ENCODE results near the gene CAMK1D. TPM values are rescaled to one million over a fixed set of nuclear protein-coding genes. Genes with fewer than 3 reads are reported as not detected.

CAMK1D gene
- polyA plus RNA-seq, 1 experiment = 1.1 TPM

DNA sequence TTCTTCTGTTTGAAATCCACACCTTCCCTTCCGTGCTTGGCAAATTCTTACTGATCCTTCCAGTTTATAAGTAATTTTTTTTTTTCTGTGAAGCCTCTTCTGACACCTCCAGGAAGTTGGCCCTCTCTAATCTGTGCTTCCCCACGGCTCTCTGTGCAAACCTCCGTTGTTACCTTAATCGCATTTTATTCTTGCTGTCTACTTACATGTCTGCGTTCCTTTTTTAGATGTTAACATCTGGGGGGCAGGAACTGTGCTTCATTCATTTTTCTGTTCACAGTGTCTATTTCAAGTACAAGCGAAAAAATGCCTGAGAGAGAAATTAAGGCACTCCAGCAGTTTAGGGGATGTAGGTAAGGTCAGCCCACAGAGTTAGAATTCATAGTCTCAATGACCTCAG is 8.4 kb upstream of the CAMK1D start:
- CTCF ChIA-PET = no interaction called here
- no peak overlapping the region for H3K4me3 ChIP-seq (ENCODE audit: low read depth, low read length)
- no peak for DNase-seq (ENCODE audit: low read depth)
- POLR2A ChIA-PET = no interaction called here
- no peaks in the 10 kb centered on the region for H3K27me3 ChIP-seq (ENCODE audit: control insufficient read depth, insufficient read depth, low read length)
- TF ChIP-seq, protein P1, sequence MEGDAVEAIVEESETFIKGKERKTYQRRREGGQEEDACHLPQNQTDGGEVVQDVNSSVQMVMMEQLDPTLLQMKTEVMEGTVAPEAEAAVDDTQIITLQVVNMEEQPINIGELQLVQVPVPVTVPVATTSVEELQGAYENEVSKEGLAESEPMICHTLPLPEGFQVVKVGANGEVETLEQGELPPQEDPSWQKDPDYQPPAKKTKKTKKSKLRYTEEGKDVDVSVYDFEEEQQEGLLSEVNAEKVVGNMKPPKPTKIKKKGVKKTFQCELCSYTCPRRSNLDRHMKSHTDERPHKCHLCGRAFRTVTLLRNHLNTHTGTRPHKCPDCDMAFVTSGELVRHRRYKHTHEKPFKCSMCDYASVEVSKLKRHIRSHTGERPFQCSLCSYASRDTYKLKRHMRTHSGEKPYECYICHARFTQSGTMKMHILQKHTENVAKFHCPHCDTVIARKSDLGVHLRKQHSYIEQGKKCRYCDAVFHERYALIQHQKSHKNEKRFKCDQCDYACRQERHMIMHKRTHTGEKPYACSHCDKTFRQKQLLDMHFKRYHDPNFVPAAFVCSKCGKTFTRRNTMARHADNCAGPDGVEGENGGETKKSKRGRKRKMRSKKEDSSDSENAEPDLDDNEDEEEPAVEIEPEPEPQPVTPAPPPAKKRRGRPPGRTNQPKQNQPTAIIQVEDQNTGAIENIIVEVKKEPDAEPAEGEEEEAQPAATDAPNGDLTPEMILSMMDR (IDR thresholded peaks at IDR 0.05; ENCODE audit: insufficient read depth, low read depth, low read length) = no peak
- no peaks in the 10 kb centered on the region for H3K36me3 ChIP-seq (ENCODE audit: control insufficient read depth, insufficient read depth, low read length)

DNA sequence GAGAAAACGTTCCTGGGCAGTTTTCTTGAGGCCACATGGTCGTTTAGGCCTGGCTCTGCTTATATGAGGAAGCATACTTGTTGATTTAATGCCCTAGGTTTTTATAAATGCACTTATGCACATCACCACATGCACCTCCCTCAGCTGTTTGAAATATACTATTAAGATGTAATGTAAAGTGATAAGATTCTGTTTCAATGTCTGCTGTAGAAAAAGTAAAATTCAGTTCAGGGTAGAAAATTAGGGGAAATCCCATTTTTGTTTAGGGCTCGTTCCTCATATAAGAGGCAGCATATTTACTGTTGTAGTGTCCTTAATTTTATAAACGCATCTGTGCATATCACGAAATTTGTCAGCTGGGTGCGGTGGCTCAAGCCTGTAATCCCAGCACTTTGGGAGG is 7.8 kb upstream of the CAMK1D start:
- Histone ChIP-seq H3K36me3 (ENCODE audit: control insufficient read depth, insufficient read depth, low read length) (no peaks in the 10 kb centered on the region), H3K27me3 (ENCODE audit: control insufficient read depth, insufficient read depth, low read length) (no peaks in the 10 kb centered on the region), H3K4me3 (ENCODE audit: low read depth, low read length) (no peak overlapping the region)
- DNase-seq (ENCODE audit: low read depth) = no peak
- TF ChIP-seq, protein P1 (IDR thresholded peaks at IDR 0.05; ENCODE audit: insufficient read depth, low read depth, low read length) = no peak
- ChIA-PET POLR2A (no interaction called here), CTCF (no interaction called here)

DNA sequence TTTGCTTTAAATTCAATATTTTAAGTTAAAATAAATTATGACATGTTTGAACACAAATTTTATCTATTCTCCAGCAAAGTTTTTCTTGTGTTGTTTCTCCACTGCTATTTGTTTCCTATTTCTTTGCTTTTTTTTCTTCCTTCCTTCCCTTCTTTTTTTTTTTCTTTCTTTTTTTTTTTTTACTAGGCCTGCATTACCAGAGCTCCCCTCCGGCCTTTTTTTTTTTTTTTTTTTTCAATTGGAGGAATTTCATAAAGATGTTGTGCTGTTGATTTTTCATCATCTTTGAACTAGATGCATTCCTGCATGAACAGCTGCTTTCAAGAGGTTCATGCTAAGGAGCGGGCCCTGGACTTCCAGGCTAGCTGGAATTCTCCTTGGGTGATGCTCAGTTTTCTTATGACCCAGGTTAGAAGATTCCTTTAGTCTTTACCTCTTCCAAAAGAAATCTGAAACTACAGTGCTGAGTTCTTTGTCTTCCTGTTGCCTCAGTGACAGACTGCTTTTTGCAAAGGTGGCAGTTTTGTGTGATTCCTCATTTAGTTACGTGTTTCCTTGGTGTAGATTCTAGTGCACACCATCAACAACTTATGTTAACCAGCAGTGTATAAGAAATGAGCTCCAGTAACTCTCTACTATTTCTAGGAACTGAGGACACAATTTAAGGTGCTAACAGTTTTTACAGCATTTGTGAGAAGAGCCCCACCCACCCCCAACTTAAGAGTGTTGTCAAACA is 4.8 kb upstream of the CAMK1D start:
- H3K36me3 ChIP-seq (ENCODE audit: control insufficient read depth, insufficient read depth, low read length) = no peaks in the 10 kb centered on the region
- TF ChIP-seq, protein P1 (IDR thresholded peaks at IDR 0.05; ENCODE audit: insufficient read depth, low read depth, low read length) = no peak
- no peak overlapping the region for H3K4me3 ChIP-seq (ENCODE audit: low read depth, low read length)
- no peak for DNase-seq (ENCODE audit: low read depth)
- CTCF ChIA-PET = no interaction called here
- POLR2A ChIA-PET = no interaction called here
- no peaks in the 10 kb centered on the region; the same call in 1 of the 2 replicates for H3K27me3 ChIP-seq (ENCODE audit: control insufficient read depth, insufficient read depth, low read length)

DNA sequence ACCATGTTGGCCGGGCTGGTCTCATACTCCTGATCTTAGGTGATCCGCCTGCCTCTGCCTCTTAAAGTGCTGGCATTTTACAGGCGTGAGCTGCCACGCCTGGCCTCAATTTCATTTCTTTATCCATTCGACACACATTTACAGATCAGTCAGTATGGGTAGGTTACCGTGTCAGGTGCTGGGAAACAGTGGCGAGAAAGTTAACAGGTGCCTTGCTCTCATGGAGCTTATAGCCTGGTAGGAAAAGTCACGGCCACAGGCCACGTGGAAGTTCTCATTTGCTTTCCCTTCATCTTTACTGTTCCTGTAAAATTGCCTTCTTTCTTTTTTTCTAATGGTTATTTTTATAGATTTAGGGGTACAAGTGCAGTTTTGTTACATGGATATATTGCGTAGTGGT is 2.6 kb upstream of the CAMK1D start:
- H3K4me3 ChIP-seq (ENCODE audit: low read depth, low read length) = no peak overlapping the region
- TF ChIP-seq, protein P1 (IDR thresholded peaks at IDR 0.05; ENCODE audit: insufficient read depth, low read depth, low read length) = no peak
- CTCF ChIA-PET = interaction anchor here (1.4 kb wide), 1 partner anchor 364 kb away, joined by 5 read pairs; no protein-coding TSS in a partner anchor
- POLR2A ChIA-PET = no interaction called here
- peaks cover 13% of the 10 kb centered on the region for H3K27me3 ChIP-seq (ENCODE audit: control insufficient read depth, insufficient read depth, low read length)
- no peaks in the 10 kb centered on the region for H3K36me3 ChIP-seq (ENCODE audit: control insufficient read depth, insufficient read depth, low read length)
- no peak for DNase-seq (ENCODE audit: low read depth)

DNA sequence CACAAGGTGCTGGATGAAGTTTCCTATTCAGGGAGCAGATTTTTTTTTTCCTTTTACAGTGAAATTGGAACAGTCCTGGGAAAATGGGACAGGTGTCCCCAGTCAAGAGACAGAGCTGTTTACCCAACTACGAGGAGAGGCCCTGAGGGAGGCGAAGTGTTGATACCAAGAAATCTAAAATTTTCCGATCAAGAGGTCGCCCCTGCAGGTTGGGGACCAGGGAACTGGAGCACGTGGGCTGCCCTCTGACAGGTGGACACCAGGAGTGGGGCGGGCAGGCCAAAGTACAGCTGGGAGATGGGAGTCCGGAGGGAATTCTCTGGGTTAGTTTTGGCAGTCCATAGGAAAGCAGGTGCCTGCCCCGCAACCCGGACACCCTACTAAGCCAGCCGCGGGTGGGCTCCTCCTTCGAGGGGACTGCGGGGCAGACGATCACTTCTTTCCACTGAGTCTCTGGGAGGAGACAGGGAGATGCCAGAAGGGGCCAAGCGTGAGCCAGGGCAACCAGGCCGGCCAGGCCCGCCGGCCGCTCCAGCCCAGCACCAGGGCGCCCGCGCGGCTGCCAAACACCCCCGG is 965 bp upstream of the CAMK1D start:
- POLR2A ChIA-PET = no interaction called here
- no peak for DNase-seq (ENCODE audit: low read depth)
- Histone ChIP-seq H3K36me3 (ENCODE audit: control insufficient read depth, insufficient read depth, low read length) (no peaks in the 10 kb centered on the region), H3K27me3 (ENCODE audit: control insufficient read depth, insufficient read depth, low read length) (peaks cover 13% of the 10 kb centered on the region), H3K4me3 (ENCODE audit: low read depth, low read length) (peak overlapping the region; percentile 65)
- TF ChIP-seq, protein P1 (IDR thresholded peaks at IDR 0.05; ENCODE audit: insufficient read depth, low read depth, low read length) = no peak
- CTCF ChIA-PET = interaction anchor here (1.0 to 2.4 kb wide), 4 partner anchors 8 to 85 kb away, joined by 3 to 8 read pairs (median 4); no protein-coding TSS in a partner anchor
